Transverse colon (tissue), 4 donors: Measurements from ENCODE around the gene GMEB2. TPM values are rescaled to one million over a fixed set of nuclear protein-coding genes. Genes with fewer than 3 reads are reported as not detected.
A peak's percentile ranks its signal among the peaks of the same experiment; 100 is the strongest.

Source experiments
- DNase-seq: peaks from one replicate; pipeline ENCODE4 v3.0.0-alpha.2; 2019
- H3K27ac ChIP-seq, 4 donors: fragments of 200-600 bp; sonication (generic); 2 replicates each; pipeline ENCODE4 v1.5.1; 2016 to 2018; ENCODE audit warnings: inconsistent platforms in 4 of 4
- H3K27me3 ChIP-seq: fragments of 200-600 bp; sonication (generic); 2 replicates; pipeline ENCODE4 v1.5.1; 2017; ENCODE audit warnings: inconsistent platforms
- H3K36me3 ChIP-seq, 4 donors: fragments of 200-600 bp; sonication (generic); 2 replicates each; pipeline ENCODE4 v1.5.1; 2017 to 2019; ENCODE audit warnings: inconsistent platforms in 4 of 4
- H3K4me1 ChIP-seq, 4 donors: fragments of 200-600 bp; sonication (generic); 2 replicates each; pipeline ENCODE4 v1.5.1; 2017 to 2020; ENCODE audit warnings: inconsistent platforms in 4 of 4
- H3K4me3 ChIP-seq, 4 donors: fragments of 200-600 bp; sonication (generic); 1 replicate in 1 of 4; 2 replicates in 3 of 4; pipeline versions ENCODE4 v1.5.1 to v1.6.1; 2017 to 2019; ENCODE audit warnings: inconsistent platforms in 4 of 4
- H3K9me3 ChIP-seq, 2 donors: fragments of 200-600 bp; sonication (generic); 2 replicates each; pipeline ENCODE4 v1.5.1; 2017 to 2019; ENCODE audit warnings: inconsistent platforms in 2 of 2
- CTCF ChIP-seq, 5 experiments: fragments of 200-600 bp in 3 of 5; fragments of 450-650 bp in 2 of 5; sonication (generic) in 3 of 5; IDR thresholded peaks; 1 replicate in 2 of 5; 2 replicates in 3 of 5; pipeline ENCODE4 v1.5.1; 2016 to 2017; ENCODE audit warnings: antibody characterized with exemption in 5 of 5, inconsistent platforms in 3 of 5, mild to moderate bottlenecking in 2 of 5, moderate library complexity in 1 of 5
- EP300 ChIP-seq: sonication (generic); formaldehyde crosslinking; IDR thresholded peaks from one replicate; pipeline ENCODE4 v1.6.1; 2017; ENCODE audit warnings: antibody characterized with exemption, low read depth
- POLR2A ChIP-seq: fragments of 450-650 bp; IDR thresholded peaks from one replicate; pipeline ENCODE4 v1.6.1; 2016; ENCODE audit warnings: antibody characterized with exemption, mild to moderate bottlenecking, moderate library complexity
- POLR2AphosphoS5 ChIP-seq, 3 donors: sonication (generic); formaldehyde crosslinking; IDR thresholded peaks; one replicate each; pipeline ENCODE4 v1.6.1; 2016; ENCODE audit warnings: antibody characterized with exemption in 3 of 3
- WGBS, 2 donors: methylation state at CpG; one replicate each; pipeline ENCODE4 v1.1.5; 2018; ENCODE audit warnings: low coverage in 1 of 2; 5-methylcytosine and 5-hydroxymethylcytosine counted together
- in situ Hi-C, 4 donors: fragments of 200-750 bp; cut with MboI; loops; one replicate each; pipeline versions ENCODE4 v1.15.0 to v1.15.1; 2017; ENCODE audit warnings: low sequenced_read_pairs in 3 of 4, low pct_ligation_motif_present in 1 of 4, low pct_unique_long_range_greater_than_20kb in 1 of 4
- intact Hi-C: fragments of 100-400 bp; cut with DNase I; formaldehyde crosslinking; loops from one replicate; pipeline ENCODE4 v1.15.1; 2023; ENCODE audit warnings: low total_unique reads
- total RNA-seq, 4 donors: library from RNA; depleted of rRNA; stranded (reverse); fragments of >200 nt; gene quantifications; one replicate each; pipeline ENCODE4 v1.1.0, GENCODE V29; 2016

The GMEB2 gene
- total RNA-seq, 4 donors from 2014 or later = 9.0 to 20.3 (median 13.5) TPM

DNA sequence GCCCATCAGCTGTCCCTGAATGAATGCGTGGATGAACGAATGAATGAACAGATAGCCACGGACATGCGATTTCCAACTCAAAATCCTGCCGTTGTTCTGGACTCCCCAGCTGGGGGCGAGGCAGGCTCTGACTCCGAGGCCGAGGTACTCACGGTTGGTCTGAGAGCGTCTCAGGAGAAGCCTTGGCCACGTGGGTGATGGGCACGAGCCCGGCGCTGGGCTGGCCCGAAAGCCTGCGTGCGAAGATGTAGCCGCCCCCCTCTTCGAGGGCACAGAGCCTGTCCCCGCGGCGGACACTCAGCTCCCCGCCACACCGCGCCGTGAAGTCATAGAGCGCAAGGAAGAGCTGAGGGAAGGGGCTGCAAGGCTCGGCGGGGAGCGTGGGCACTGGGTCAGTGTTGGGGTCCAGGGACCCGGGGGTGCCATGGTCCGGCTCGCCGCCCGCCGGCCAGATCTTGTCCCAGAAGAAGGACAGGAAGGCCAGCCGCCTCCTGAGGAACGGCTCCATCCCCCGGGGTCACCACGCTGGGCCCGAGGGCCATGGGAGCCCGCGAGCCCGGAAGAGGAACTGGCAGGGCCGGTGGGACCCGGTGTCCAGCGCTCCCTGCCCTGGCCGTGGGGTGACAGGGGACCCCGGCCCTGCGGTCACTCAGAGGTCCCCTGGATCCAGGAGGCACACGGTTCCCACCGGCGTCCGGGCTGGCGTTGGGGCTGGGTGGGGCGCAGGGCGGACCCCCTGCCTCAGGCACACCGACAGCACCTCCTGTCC, 79.8 kb downstream of the GMEB2 start:
- no peak for TF ChIP-seq POLR2A
- intact Hi-C loops = no loop called here
- no peaks in the 10 kb centered on the region for H3K36me3 ChIP-seq
- peaks cover 5 to 33% (median 25%) of the 10 kb centered on the region in 4 donors for H3K4me1 ChIP-seq
- no peaks in the 10 kb centered on the region for H3K9me3 ChIP-seq
- no peak overlapping the region for H3K27ac ChIP-seq
- H3K4me3 ChIP-seq = no peak overlapping the region
- no peak for DNase-seq
- H3K27me3 ChIP-seq = peaks cover 51% of the 10 kb centered on the region
- WGBS, 2 donors = 67% methylated on average over 40 of the region's 58 CpGs; no CpG with 5 or more reads in 1 of the 2 donors
- in situ Hi-C loops = loop anchor here in 1 of 4 donors (25.0 kb wide), 1 partner anchor 90 kb away; the partner anchor contains the start of gene GMEB2

- WGBS, 2 donors = 61% methylated on average over 14 of the region's 20 CpGs; no CpG with 5 or more reads in 1 of the 2 donors
- in situ Hi-C loops (loop anchor here in 1 of 4 donors (25.0 kb wide), 1 partner anchor 91 kb away; the partner anchor contains the start of gene GMEB2), intact Hi-C loops (no loop called here)
- Histone ChIP-seq H3K9me3 (no peaks in the 10 kb centered on the region), H3K27ac (peak overlapping the region in 1 of 4 donors; percentile 69), H3K27me3 (peaks cover 51% of the 10 kb centered on the region), H3K36me3 (no peaks in the 10 kb centered on the region), H3K4me1 (peaks cover 5 to 37% (median 27%) of the 10 kb centered on the region in 4 donors), H3K4me3 (no peak overlapping the region)
- TF ChIP-seq POLR2AphosphoS5 (IDR thresholded peaks at IDR 0.05) (no peak), CTCF (IDR thresholded peaks at IDR 0.05) (no peak), EP300 (no peak), POLR2A (no peak)
- no peak for DNase-seq
These were observed 80.5 kb downstream of the GMEB2 start for GRCh38 chr20:63546256-63546955.

DNA sequence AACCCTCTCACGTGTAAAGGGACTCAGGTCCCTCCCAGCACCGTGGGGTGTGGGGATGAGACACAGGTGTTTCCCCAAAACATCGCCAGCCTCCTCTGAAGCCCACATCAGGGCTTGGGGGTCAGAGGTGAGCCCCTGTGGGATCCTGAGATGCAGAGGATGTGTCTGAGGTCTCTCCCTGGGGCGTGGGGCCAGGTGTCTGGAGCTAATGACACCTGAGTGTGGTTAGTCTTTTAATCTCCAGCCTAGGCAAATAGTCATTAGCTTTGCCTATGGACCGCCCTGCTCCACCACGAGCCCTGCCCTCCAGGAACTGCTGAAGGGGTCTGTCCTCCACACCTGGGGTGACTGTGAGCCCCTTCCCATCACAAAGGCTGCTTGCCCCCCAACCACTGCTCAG, 81.1 kb downstream of the GMEB2 start:
- Histone ChIP-seq H3K9me3 (no peaks in the 10 kb centered on the region), H3K36me3 (no peaks in the 10 kb centered on the region), H3K4me3 (no peak overlapping the region), H3K27ac (peak overlapping the region; percentile 30 to 69 (median 58)), H3K4me1 (peaks cover 5 to 41% (median 27%) of the 10 kb centered on the region in 4 donors), H3K27me3 (peaks cover 47% of the 10 kb centered on the region)
- peak; percentile 38 for DNase-seq
- WGBS, 2 donors = 27% methylated on average over 5 of the region's 6 CpGs; no CpG with 5 or more reads in 1 of the 2 donors
- intact Hi-C loops = no loop called here
- TF ChIP-seq CTCF (IDR thresholded peaks at IDR 0.05) (no peak), POLR2A (peak; percentile 11), POLR2AphosphoS5 (IDR thresholded peaks at IDR 0.05) (no peak)
- in situ Hi-C loops = loop anchor here in 1 of 4 donors (25.0 kb wide), 1 partner anchor 91 kb away; the partner anchor contains the start of gene GMEB2

- peak overlapping the region; percentile 30 to 69 (median 58) for H3K27ac ChIP-seq
- no peaks in the 10 kb centered on the region for H3K36me3 ChIP-seq
- peaks cover 5 to 41% (median 27%) of the 10 kb centered on the region in 4 donors for H3K4me1 ChIP-seq
- no peak overlapping the region for H3K4me3 ChIP-seq
- 45% methylated on average over 18 of the region's 19 CpGs; no CpG with 5 or more reads in 1 of the 2 donors for WGBS, 2 donors
- intact Hi-C loops = no loop called here
- peaks cover 39% of the 10 kb centered on the region for H3K27me3 ChIP-seq
- H3K9me3 ChIP-seq = no peaks in the 10 kb centered on the region
- DNase-seq = peak; percentile 78
- in situ Hi-C loops = loop anchor here in 1 of 4 donors (25.0 kb wide), 1 partner anchor 92 kb away; the partner anchor contains the start of gene GMEB2
- TF ChIP-seq EP300 (peak; percentile 23), POLR2A (no peak), POLR2AphosphoS5 (IDR thresholded peaks at IDR 0.05) (peak; percentile 24 to 36 (median 30)), CTCF (IDR thresholded peaks at IDR 0.05) (no peak)
These were observed 81.9 kb downstream of the GMEB2 start for GRCh38 chr20:63544958-63545516.
